Measurements from ENCODE around the gene VWA3A. TPM values are rescaled to one million over a fixed set of nuclear protein-coding genes. Genes with fewer than 3 reads are reported as not detected.

VWA3A gene
- total RNA-seq, 1 donor from 2014 or later, result 0.98 TPM

DNA sequence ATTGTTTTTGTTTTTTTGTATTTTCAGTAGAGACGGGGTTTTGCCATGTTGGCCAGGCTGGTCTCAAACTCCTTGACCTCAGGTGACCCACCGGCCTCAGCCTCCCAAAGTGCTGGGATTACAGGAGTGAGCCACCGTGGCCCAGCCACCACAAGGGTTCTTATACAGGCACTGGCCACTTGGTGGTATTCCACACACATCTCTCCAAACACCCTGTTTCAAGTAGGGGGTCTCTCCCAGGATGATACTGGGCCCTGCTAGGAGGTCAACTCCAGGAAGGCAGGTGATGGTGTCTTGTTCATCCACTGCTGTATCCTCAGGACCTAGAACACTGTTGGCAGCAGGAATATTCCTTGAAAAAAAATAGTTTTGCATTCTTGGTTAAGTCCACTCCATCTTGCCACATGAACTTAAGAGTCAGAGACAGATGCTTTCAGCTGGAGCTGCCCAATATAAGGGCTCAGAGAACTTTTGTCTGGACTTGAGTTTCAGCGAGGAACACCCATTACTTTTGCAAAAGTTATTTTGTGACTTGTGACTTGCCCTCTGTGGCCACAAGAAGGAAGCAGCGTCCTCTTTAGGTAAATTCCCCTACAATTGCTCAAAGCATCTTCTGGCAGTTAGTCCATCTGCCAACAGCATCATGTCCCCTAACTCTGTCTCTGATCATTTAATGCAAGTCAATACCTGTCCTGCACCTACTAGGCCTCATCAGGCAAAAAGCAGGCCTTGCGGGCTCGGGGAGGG lies 106.4 kb downstream of the VWA3A start:
- Mint-ChIP-seq H3K27me3 (peaks cover 5% of the 10 kb centered on the region), H3K4me1 (ENCODE audit: low read depth) (no peaks in the 10 kb centered on the region), H3K36me3 (ENCODE audit: insufficient read depth) (peaks cover 2% of the 10 kb centered on the region), H3K4me3 (ENCODE audit: low read depth) (no peak overlapping the region), H3K27ac (no peak overlapping the region), H3K9me3 (ENCODE audit: low read depth) (no peaks in the 10 kb centered on the region)
- no peak for DNase-seq (ENCODE audit: low spot score, unreplicated experiment)
- TF ChIP-seq, protein P1, sequence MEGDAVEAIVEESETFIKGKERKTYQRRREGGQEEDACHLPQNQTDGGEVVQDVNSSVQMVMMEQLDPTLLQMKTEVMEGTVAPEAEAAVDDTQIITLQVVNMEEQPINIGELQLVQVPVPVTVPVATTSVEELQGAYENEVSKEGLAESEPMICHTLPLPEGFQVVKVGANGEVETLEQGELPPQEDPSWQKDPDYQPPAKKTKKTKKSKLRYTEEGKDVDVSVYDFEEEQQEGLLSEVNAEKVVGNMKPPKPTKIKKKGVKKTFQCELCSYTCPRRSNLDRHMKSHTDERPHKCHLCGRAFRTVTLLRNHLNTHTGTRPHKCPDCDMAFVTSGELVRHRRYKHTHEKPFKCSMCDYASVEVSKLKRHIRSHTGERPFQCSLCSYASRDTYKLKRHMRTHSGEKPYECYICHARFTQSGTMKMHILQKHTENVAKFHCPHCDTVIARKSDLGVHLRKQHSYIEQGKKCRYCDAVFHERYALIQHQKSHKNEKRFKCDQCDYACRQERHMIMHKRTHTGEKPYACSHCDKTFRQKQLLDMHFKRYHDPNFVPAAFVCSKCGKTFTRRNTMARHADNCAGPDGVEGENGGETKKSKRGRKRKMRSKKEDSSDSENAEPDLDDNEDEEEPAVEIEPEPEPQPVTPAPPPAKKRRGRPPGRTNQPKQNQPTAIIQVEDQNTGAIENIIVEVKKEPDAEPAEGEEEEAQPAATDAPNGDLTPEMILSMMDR (IDR thresholded peaks at IDR 0.05; ENCODE audit: unreplicated experiment), result no peak

DNA sequence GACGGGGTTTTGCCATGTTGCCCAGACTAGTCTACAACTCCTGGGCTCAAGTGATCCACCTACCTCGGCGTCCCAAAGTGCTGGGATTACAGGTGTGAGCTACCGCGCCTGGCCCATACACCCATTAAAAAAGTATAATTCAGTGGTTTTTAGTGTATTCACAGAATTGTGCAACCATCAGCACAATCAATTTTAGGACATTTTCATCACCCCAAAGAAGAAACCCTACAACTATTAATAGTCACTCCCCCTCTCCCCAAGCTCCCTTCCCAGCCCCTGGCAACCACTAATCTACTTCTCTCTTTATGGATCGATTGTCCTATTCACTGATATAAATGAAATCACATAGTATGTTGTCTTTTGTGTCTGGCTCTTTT lies 109.9 kb downstream of the VWA3A start:
- Mint-ChIP-seq H3K36me3 (ENCODE audit: insufficient read depth) (no peaks in the 10 kb centered on the region), H3K27me3 (no peaks in the 10 kb centered on the region), H3K4me3 (ENCODE audit: low read depth) (no peak overlapping the region), H3K27ac (no peak overlapping the region), H3K4me1 (ENCODE audit: low read depth) (peaks cover 6% of the 10 kb centered on the region), H3K9me3 (ENCODE audit: low read depth) (no peaks in the 10 kb centered on the region)
- DNase-seq (ENCODE audit: low spot score, unreplicated experiment), result no peak
- TF ChIP-seq, protein P1 (IDR thresholded peaks at IDR 0.05; ENCODE audit: unreplicated experiment), result no peak

DNA sequence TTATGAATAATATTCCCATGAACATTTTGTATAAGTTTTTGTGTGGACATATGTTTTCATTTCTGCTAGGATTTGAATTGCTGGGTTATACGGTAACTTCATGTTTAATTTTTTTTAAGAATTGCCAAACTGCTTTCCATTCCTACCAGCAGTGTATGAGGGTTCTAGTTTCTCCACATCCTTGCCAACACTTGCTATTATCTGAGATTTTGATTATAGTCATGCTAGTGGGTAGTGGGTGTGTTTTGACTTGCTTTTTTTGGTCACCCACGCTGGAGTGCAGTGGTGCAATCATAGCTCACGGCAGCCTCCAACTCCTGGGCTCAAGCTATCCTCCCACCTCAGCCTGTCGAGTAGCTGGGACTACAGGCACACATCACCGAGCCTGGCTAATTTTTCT lies 110.8 kb downstream of the VWA3A start:
- TF ChIP-seq, protein P1 (IDR thresholded peaks at IDR 0.05; ENCODE audit: unreplicated experiment), result no peak
- no peaks in the 10 kb centered on the region for H3K9me3 Mint-ChIP-seq (ENCODE audit: low read depth)
- H3K36me3 Mint-ChIP-seq (ENCODE audit: insufficient read depth), result no peaks in the 10 kb centered on the region
- DNase-seq (ENCODE audit: low spot score, unreplicated experiment), result no peak
- H3K4me1 Mint-ChIP-seq (ENCODE audit: low read depth), result peaks cover 8% of the 10 kb centered on the region
- H3K27me3 Mint-ChIP-seq, result peaks cover 4% of the 10 kb centered on the region
- H3K4me3 Mint-ChIP-seq (ENCODE audit: low read depth), result no peak overlapping the region
- H3K27ac Mint-ChIP-seq, result no peak overlapping the region

DNA sequence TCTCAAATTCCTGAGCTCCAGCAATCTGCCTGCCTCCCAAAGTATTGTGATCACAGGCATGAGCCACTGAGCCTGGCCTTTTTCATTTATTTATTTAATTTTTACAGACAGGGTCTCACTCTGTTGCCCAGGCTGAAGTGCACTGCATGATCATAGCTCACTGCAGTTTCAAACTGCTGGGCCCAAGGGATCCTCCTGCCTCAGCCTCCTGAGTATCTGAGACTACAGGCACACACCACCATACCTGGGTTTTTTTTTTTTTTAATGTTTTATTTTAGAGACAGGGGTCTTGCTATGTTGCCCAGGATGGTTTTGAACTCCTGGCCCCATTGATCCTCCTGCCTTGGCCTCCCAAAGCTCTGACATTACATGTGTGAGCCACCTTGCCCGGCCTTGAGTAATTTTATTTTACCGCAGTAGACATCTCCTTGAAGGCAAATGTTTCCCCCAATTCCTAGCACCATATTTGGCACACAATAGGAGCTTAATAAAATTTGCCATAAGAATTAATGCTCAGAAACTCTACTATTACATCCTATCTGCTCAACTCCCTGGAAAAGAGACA lies 111.8 kb downstream of the VWA3A start:
- Mint-ChIP-seq H3K9me3 (ENCODE audit: low read depth) (no peaks in the 10 kb centered on the region), H3K27ac (no peak overlapping the region), H3K4me3 (ENCODE audit: low read depth) (no peak overlapping the region), H3K36me3 (ENCODE audit: insufficient read depth) (no peaks in the 10 kb centered on the region), H3K4me1 (ENCODE audit: low read depth) (peaks cover 8% of the 10 kb centered on the region), H3K27me3 (peaks cover 4% of the 10 kb centered on the region)
- DNase-seq (ENCODE audit: low spot score, unreplicated experiment), result no peak
- TF ChIP-seq, protein P1 (IDR thresholded peaks at IDR 0.05; ENCODE audit: unreplicated experiment), result no peak

DNA sequence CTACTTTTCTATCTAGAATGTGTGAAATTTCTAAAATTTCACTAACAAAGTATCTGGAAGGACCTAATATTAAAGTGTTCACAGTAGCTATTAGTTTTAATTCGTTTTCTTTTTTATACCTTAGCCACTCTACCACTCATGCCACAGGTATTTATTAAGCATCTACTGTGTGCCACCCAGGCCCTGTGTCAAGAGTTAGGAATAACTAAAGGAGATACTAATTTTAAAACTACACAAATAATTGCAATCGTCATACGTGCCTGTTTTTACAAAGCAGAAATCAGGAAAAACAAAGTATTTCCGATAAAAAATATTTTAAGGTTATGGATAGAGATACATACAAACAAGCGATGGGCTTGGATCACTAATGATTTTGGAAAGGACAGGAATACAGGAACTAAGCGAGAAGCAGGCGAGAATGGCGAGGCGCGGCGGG lies 113.3 kb downstream of the VWA3A start:
- peaks cover 1% of the 10 kb centered on the region for H3K36me3 Mint-ChIP-seq (ENCODE audit: insufficient read depth)
- peaks cover 4% of the 10 kb centered on the region for H3K27me3 Mint-ChIP-seq
- no peak for DNase-seq (ENCODE audit: low spot score, unreplicated experiment)
- TF ChIP-seq, protein P1 (IDR thresholded peaks at IDR 0.05; ENCODE audit: unreplicated experiment), result no peak
- H3K4me3 Mint-ChIP-seq (ENCODE audit: low read depth), result peak overlapping the region; percentile 82
- no peaks in the 10 kb centered on the region for H3K9me3 Mint-ChIP-seq (ENCODE audit: low read depth)
- H3K4me1 Mint-ChIP-seq (ENCODE audit: low read depth), result peaks cover 8% of the 10 kb centered on the region
- peak overlapping the region; percentile 87 for H3K27ac Mint-ChIP-seq
